Measurements from ENCODE around the gene MOCS1. TPM values are rescaled to one million over a fixed set of nuclear protein-coding genes. Genes with fewer than 3 reads are reported as not detected.

MOCS1 gene
- total and polyA plus RNA-seq, 3 donors from 2014 or later = 11.8 to 17.9 (median 16.8) TPM

DNA sequence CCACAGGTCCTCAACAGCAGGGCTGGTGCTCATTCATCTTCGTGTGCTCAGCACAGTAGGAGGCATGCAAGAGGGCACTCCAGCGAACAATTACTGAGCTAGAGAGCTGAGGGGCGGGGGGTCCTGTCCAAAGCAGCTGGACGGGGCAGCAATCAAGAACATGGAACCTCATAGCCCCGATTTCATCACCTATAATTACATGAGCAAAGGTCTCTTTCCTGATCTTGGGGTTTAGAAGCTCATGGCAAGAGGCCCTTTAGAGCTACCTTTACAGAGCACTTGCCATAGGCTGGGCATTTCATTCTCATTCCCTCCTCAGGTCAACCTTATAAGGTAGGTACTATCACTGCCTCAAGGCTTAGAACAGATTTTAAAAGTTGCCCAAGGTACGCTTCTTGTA is 10.4 kb downstream of the MOCS1 start:
- intact Hi-C loops (cut with DNase I; ENCODE audit: low total_unique reads) = no loop called here
- H3K4me3 ChIP-seq = no peak overlapping the region
- H3K4me1 ChIP-seq = no peaks in the 10 kb centered on the region
- no peaks in the 10 kb centered on the region for H3K36me3 ChIP-seq (ENCODE audit: low read depth, missing control alignments)
- no peaks in the 10 kb centered on the region for H3K9me3 ChIP-seq
- no peaks in the 10 kb centered on the region for H3K27me3 ChIP-seq
- no peak for DNase-seq
- TF ChIP-seq, protein P1, sequence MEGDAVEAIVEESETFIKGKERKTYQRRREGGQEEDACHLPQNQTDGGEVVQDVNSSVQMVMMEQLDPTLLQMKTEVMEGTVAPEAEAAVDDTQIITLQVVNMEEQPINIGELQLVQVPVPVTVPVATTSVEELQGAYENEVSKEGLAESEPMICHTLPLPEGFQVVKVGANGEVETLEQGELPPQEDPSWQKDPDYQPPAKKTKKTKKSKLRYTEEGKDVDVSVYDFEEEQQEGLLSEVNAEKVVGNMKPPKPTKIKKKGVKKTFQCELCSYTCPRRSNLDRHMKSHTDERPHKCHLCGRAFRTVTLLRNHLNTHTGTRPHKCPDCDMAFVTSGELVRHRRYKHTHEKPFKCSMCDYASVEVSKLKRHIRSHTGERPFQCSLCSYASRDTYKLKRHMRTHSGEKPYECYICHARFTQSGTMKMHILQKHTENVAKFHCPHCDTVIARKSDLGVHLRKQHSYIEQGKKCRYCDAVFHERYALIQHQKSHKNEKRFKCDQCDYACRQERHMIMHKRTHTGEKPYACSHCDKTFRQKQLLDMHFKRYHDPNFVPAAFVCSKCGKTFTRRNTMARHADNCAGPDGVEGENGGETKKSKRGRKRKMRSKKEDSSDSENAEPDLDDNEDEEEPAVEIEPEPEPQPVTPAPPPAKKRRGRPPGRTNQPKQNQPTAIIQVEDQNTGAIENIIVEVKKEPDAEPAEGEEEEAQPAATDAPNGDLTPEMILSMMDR (IDR thresholded peaks at IDR 0.05) = no peak
- no peak for TF ChIP-seq POLR2A (IDR thresholded peaks at IDR 0.05)
- WGBS, 2 donors = 92% methylated on average over 6 of the region's 6 CpGs
- H3K27ac ChIP-seq = no peak overlapping the region

DNA sequence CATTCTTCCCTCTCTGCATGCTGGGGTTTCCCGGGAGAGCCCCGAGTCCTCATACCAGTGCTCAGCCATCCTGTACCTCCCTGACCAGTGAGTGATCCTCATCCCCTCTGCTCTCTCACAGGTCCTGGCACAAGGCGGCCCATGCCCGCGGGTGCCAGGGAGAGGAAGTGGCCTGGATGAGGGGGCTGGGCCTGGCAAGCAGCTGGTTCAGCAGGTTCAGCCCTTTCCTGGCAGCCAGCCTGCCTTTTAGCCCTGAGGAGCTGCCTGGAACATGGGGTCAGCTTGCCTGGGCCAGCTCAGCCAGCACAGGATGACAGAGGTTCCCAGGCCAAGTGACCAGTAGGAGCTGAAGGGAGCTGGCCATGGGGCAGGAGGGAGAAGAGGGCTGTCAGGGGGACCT is 10.9 kb downstream of the MOCS1 start:
- Histone ChIP-seq H3K27me3 (no peaks in the 10 kb centered on the region), H3K4me1 (no peaks in the 10 kb centered on the region), H3K27ac (no peak overlapping the region), H3K4me3 (no peak overlapping the region), H3K9me3 (no peaks in the 10 kb centered on the region), H3K36me3 (ENCODE audit: low read depth, missing control alignments) (no peaks in the 10 kb centered on the region)
- intact Hi-C loops (cut with DNase I; ENCODE audit: low total_unique reads) = no loop called here
- no peak for TF ChIP-seq POLR2A (IDR thresholded peaks at IDR 0.05)
- TF ChIP-seq, protein P1 (IDR thresholded peaks at IDR 0.05) = no peak
- DNase-seq = peak; percentile 58
- 69 to 79% methylated on average over 5 of the region's 5 CpGs for WGBS, 2 donors

DNA sequence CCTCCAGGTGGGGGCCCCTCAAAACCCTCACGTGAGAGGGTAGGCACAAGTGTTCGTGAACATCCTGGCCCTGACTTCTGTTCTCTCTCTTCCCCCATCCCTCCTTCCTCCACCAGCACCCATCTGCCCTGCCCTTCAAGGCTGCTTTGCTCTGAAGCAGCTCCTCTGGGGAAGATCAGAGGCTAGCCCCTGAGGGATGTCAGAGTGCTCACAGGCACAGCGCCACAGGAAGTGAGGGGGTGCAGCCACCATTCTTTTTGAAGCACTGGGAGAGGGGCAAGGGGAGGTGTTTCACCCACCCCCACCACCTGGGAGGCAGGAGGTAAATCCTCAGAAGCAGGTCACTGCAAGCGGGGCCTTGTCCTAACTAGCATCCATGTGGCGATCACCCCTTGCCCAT is 11.4 kb downstream of the MOCS1 start:
- no peak overlapping the region for H3K4me3 ChIP-seq
- H3K27me3 ChIP-seq = no peaks in the 10 kb centered on the region
- TF ChIP-seq, protein P1 (IDR thresholded peaks at IDR 0.05) = no peak
- TF ChIP-seq POLR2A (IDR thresholded peaks at IDR 0.05) = no peak
- H3K9me3 ChIP-seq = no peaks in the 10 kb centered on the region
- no peaks in the 10 kb centered on the region for H3K4me1 ChIP-seq
- H3K27ac ChIP-seq = no peak overlapping the region
- intact Hi-C loops (cut with DNase I; ENCODE audit: low total_unique reads) = no loop called here
- WGBS, 2 donors = 87 to 95% methylated on average over 4 to 5 of the region's 5 CpGs
- no peak for DNase-seq
- no peaks in the 10 kb centered on the region for H3K36me3 ChIP-seq (ENCODE audit: low read depth, missing control alignments)

DNA sequence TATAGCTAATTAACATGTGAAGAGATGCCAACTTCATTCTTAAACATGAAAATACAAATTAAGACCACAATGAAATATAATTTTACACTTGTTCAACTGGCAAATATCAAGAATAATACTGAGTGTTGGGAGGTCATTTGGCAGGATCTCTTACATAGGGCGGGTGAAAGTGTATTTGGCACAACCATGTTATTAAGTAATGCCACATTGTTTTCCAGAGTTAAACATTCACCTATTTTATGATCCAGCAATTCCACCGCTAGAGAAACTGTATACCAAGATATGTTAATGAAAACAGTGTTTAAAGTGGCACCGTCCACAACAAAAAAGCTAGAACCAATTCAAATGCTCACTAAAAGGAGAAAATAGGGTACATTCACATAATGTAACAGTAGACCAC is 14.1 kb downstream of the MOCS1 start:
- intact Hi-C loops (cut with DNase I; ENCODE audit: low total_unique reads) = no loop called here
- 87 to 97% methylated on average over 3 of the region's 3 CpGs for WGBS, 2 donors
- DNase-seq = no peak
- Histone ChIP-seq H3K4me1 (no peaks in the 10 kb centered on the region), H3K27ac (no peak overlapping the region), H3K36me3 (ENCODE audit: low read depth, missing control alignments) (no peaks in the 10 kb centered on the region), H3K9me3 (no peaks in the 10 kb centered on the region), H3K27me3 (no peaks in the 10 kb centered on the region), H3K4me3 (no peak overlapping the region)
- no peak for TF ChIP-seq POLR2A (IDR thresholded peaks at IDR 0.05)
- TF ChIP-seq, protein P1 (IDR thresholded peaks at IDR 0.05) = no peak

DNA sequence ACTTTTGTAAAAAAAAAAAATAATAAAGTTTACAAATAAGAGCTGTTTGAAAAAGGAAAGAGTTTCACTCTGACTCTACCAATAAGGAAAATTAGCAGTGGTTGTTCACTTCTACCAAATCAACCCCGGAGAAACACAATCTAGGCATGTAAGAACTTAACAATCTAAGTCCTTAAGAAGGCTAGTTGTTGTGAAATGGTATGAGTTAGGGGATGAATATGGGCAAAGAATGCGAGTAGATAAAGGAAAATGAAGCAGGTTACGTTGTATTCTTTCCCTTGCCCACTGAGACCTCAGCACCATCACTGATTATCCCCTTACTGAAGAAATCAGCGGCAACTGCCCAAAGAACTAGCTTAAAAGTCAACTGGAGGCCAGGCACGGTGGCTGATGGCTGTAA is 15.4 kb downstream of the MOCS1 start:
- Histone ChIP-seq H3K9me3 (no peaks in the 10 kb centered on the region), H3K27me3 (no peaks in the 10 kb centered on the region), H3K36me3 (ENCODE audit: low read depth, missing control alignments) (no peaks in the 10 kb centered on the region), H3K27ac (no peak overlapping the region), H3K4me3 (no peak overlapping the region), H3K4me1 (no peaks in the 10 kb centered on the region)
- DNase-seq = no peak
- TF ChIP-seq, protein P1 (IDR thresholded peaks at IDR 0.05) = no peak
- TF ChIP-seq POLR2A (IDR thresholded peaks at IDR 0.05) = no peak
- 90 to 95% methylated on average over 5 of the region's 5 CpGs for WGBS, 2 donors
- intact Hi-C loops (cut with DNase I; ENCODE audit: low total_unique reads) = no loop called here
